Vagina (tissue), 2 donors: ENCODE results near the gene ROCK1. TPM values are rescaled to one million over a fixed set of nuclear protein-coding genes. Genes with fewer than 3 reads are reported as not detected.
"Not testable (repeated sequence)": the region's sequence is repeated elsewhere in the genome, so short reads cannot be mapped to it uniquely, and the experiment has no call there.

Source experiments
- DNase-seq, 2 donors: peaks; one replicate each; pipeline ENCODE4 v3.0.0-alpha.2; 2017; ENCODE audit errors: extremely low spot score in 2 of 2
- H3K27ac ChIP-seq: fragments of 200-600 bp; sonication (generic); one replicate; pipeline ENCODE4 v1.5.1; 2019
- H3K27me3 ChIP-seq: fragments of 200-600 bp; sonication (generic); one replicate; pipeline ENCODE4 v1.5.1; 2019
- H3K36me3 ChIP-seq, 2 donors: fragments of 200-600 bp; sonication (generic); one replicate each; pipeline ENCODE4 v1.5.1; 2017 to 2019
- H3K4me1 ChIP-seq: fragments of 200-600 bp; sonication (generic); one replicate; pipeline ENCODE4 v1.5.1; 2019
- H3K4me3 ChIP-seq, 2 donors: fragments of 200-600 bp; sonication (generic); 1 replicate in 1 of 2; 2 replicates in 1 of 2; pipeline ENCODE4 v1.5.1; 2016 to 2019
- H3K9me3 ChIP-seq: fragments of 200-600 bp; sonication (generic); one replicate; pipeline ENCODE4 v1.5.1; 2019
- CTCF ChIP-seq, 3 experiments: fragments of 450-650 bp in 2 of 3; fragments of 200-600 bp in 1 of 3; sonication (generic) in 1 of 3; IDR thresholded peaks; one replicate each; pipeline ENCODE4 v1.5.1; 2017 to 2019; ENCODE audit warnings: antibody characterized with exemption in 3 of 3, mild to moderate bottlenecking in 2 of 3, moderate library complexity in 2 of 3
- POLR2A ChIP-seq, 2 donors: fragments of 450-650 bp; IDR thresholded peaks; one replicate each; pipeline ENCODE4 v1.6.1; 2017; ENCODE audit warnings: antibody characterized with exemption in 2 of 2, mild to moderate bottlenecking in 2 of 2, moderate library complexity in 2 of 2
- POLR2AphosphoS5 ChIP-seq, 2 donors: sonication (generic); formaldehyde crosslinking; IDR thresholded peaks; one replicate each; pipeline ENCODE4 v1.9.0; 2017; ENCODE audit warnings: antibody characterized with exemption in 2 of 2, mild to moderate bottlenecking in 2 of 2, low read depth in 1 of 2; ENCODE audit not compliant: insufficient read depth in 1 of 2
- intact Hi-C: fragments of 100-400 bp; cut with DNase I; formaldehyde crosslinking; loops from one replicate; pipeline ENCODE4 v1.15.1; 2023
- total RNA-seq: library from RNA; depleted of rRNA; stranded (reverse); fragments of >200 nt; gene quantifications from one replicate; pipeline ENCODE4 v1.2.3, GENCODE V29; 2016

ROCK1 gene
- total RNA-seq, 1 donor from 2014 or later = 39.0 TPM

GRCh38 chr18:21141668-21142422 is 30.2 kb upstream of the ROCK1 start:
- no peak overlapping the region for H3K27ac ChIP-seq
- no peak for DNase-seq

GRCh38 chr18:21137719-21138488 is 26.3 kb upstream of the ROCK1 start:
- H3K27ac ChIP-seq, H3K4me3 ChIP-seq, H3K9me3 ChIP-seq, H3K36me3 ChIP-seq, intact Hi-C loops, H3K4me1 ChIP-seq, DNase-seq, H3K27me3 ChIP-seq: not testable (repeated sequence)

More at GRCh38 chr18:21141668-21142422, 30.2 kb upstream of the ROCK1 start:
- H3K27me3 ChIP-seq = no peaks in the 10 kb centered on the region
- H3K4me3 ChIP-seq = no peak overlapping the region
- H3K4me1 ChIP-seq = no peaks in the 10 kb centered on the region
- H3K36me3 ChIP-seq = no peaks in the 10 kb centered on the region
- TF ChIP-seq POLR2A (IDR thresholded peaks at IDR 0.05) (no peak), POLR2AphosphoS5 (IDR thresholded peaks at IDR 0.05; ENCODE audit: insufficient read depth in 1 of 2, low read depth in 1 of 2) (no peak), CTCF (IDR thresholded peaks at IDR 0.05) (no peak)
- no peaks in the 10 kb centered on the region for H3K9me3 ChIP-seq
- intact Hi-C loops = no loop called here

GRCh38 chr18:21134895-21135294 is 23.3 kb upstream of the ROCK1 start:
- DNase-seq = no peak

DNA sequence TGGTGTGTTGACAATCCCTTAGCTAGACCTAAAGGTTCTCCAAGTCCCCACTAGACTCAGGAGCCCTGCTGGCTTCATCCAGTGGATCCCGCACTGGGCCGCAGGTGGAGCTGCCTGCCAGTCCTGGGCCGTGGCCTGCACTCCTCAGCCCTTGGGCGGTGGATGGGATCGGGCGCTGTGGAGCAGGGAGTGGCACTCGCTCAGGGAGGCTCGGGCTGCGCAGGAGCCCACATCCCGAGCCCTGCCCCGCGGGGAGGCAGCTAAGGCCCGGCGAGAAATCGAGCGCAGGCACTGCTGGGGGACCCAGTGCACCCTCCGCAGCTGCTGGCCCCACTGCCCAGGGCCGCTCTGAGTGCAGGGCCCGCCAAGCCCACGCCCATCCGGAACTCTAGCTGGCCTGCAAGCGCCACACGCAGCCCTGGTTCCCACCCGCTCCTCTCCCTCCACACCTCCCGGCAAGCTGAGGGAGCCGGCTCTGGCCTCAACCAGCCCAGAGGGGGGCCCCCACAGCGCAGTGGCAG is 20.8 kb upstream of the ROCK1 start:
- intact Hi-C loops = no loop called here
- H3K4me1 ChIP-seq = no peaks in the 10 kb centered on the region
- H3K27me3 ChIP-seq = no peaks in the 10 kb centered on the region
- no peak for TF ChIP-seq CTCF (IDR thresholded peaks at IDR 0.05)
- TF ChIP-seq POLR2AphosphoS5 (IDR thresholded peaks at IDR 0.05; ENCODE audit: insufficient read depth in 1 of 2, low read depth in 1 of 2) = no peak
- TF ChIP-seq POLR2A (IDR thresholded peaks at IDR 0.05) = no peak
- no peak for DNase-seq
- no peaks in the 10 kb centered on the region for H3K36me3 ChIP-seq
- no peak overlapping the region for H3K4me3 ChIP-seq
- H3K9me3 ChIP-seq = no peaks in the 10 kb centered on the region
- H3K27ac ChIP-seq = no peak overlapping the region

More at GRCh38 chr18:21134895-21135294, 23.3 kb upstream of the ROCK1 start:
- no peak for TF ChIP-seq POLR2A (IDR thresholded peaks at IDR 0.05)
- no peak for TF ChIP-seq POLR2AphosphoS5 (IDR thresholded peaks at IDR 0.05; ENCODE audit: insufficient read depth in 1 of 2, low read depth in 1 of 2)
- no peak for TF ChIP-seq CTCF (IDR thresholded peaks at IDR 0.05)
- Histone ChIP-seq H3K4me3 (no peak overlapping the region), H3K36me3 (no peaks in the 10 kb centered on the region), H3K27ac (no peak overlapping the region), H3K4me1 (no peaks in the 10 kb centered on the region), H3K9me3 (no peaks in the 10 kb centered on the region), H3K27me3 (no peaks in the 10 kb centered on the region)
- intact Hi-C loops = no loop called here

DNA sequence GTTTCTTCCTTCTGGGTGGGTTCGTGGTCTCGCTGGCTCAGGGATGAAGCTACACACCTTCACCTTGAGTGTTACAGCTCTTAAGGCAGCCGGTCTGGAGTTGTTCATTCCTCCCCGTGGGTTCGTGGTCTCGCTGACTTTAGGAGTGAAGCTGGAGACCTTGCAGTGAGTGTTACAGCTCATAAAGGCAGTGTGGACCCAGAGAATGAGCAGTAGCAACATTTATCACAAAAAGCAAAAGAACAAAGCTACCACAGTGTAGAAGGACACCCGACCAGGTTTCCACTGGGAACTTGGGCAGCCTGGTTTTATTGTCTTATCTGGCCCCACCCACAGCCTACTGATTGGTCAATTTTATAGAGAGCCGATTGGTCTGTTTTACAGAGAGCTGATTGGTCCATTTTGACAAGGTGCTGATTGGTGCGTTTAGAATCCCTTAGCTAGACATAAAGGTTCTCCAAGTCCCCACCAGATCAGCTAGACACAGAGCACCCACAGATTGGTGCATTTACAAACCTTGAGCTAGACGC is 20.1 kb upstream of the ROCK1 start:
- Histone ChIP-seq H3K36me3 (no peaks in the 10 kb centered on the region), H3K9me3 (no peaks in the 10 kb centered on the region), H3K27me3 (no peaks in the 10 kb centered on the region), H3K4me3 (no peak overlapping the region), H3K4me1 (no peaks in the 10 kb centered on the region), H3K27ac (no peak overlapping the region)
- TF ChIP-seq POLR2AphosphoS5 (IDR thresholded peaks at IDR 0.05; ENCODE audit: insufficient read depth in 1 of 2, low read depth in 1 of 2) = no peak
- no peak for TF ChIP-seq CTCF (IDR thresholded peaks at IDR 0.05)
- TF ChIP-seq POLR2A (IDR thresholded peaks at IDR 0.05) = no peak
- no peak for DNase-seq
- intact Hi-C loops = no loop called here
